SU-DHL-6 (cell line): Measurements from ENCODE around the gene MYO1D.

ENCODE experiments used
- EZH2phosphoT487 ChIP-seq: fragments of 200-600 bp; sonication (generic), shearing (Covaris generic); conservative IDR thresholded peaks from 2 replicates; pipeline ENCODE4 v1.6.1; 2018; ENCODE audit warnings: mild to moderate bottlenecking, antibody characterized with exemption, low read length, moderate library complexity, mixed read lengths
- TF ChIP-seq, protein P1 (sequence below): fragments of 200-600 bp; sonication (generic); IDR thresholded peaks from one replicate; pipeline ENCODE4 v1.5.1; 2017; ENCODE audit warnings: antibody characterized with exemption, mild to moderate bottlenecking, low read length, moderate library complexity; ENCODE audit not compliant: insufficient read depth, poor library complexity, severe bottlenecking

DNA sequence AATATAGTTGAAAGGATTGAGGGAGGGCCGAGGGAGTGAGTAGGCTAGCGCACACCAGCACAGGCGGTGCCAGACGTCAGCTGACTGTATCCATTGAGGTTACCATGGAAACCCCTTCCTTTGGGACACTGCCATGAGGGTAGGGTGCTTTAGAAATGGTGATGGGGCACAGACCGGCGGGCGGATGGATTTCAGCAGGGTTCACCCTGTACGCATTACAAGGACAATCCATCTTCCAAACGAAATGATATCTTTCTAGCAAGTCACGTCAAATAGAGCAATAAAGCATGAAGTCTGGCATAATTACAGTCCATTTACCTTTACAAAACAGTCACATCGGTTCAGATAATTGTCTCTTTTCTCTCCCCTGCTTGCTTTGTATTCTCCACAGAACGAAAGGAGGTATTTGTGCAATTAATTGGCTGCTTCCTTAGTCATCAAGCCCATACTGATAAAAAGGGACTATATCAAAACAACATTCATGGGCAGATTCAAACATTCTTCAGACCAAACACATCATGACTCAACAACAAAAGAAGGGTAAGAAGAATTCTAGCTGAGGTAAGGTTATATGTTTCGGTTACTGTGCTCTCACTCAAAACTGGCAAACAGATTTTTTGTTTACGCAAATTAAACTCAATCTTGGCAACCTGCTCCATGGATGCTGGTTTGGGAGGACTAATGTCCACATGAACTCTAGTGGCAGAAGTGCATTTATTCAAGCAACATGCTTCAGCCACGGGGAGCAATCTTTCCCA, 249.5 kb downstream of the MYO1D start:
- TF ChIP-seq, protein P1, sequence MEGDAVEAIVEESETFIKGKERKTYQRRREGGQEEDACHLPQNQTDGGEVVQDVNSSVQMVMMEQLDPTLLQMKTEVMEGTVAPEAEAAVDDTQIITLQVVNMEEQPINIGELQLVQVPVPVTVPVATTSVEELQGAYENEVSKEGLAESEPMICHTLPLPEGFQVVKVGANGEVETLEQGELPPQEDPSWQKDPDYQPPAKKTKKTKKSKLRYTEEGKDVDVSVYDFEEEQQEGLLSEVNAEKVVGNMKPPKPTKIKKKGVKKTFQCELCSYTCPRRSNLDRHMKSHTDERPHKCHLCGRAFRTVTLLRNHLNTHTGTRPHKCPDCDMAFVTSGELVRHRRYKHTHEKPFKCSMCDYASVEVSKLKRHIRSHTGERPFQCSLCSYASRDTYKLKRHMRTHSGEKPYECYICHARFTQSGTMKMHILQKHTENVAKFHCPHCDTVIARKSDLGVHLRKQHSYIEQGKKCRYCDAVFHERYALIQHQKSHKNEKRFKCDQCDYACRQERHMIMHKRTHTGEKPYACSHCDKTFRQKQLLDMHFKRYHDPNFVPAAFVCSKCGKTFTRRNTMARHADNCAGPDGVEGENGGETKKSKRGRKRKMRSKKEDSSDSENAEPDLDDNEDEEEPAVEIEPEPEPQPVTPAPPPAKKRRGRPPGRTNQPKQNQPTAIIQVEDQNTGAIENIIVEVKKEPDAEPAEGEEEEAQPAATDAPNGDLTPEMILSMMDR: no peak
- TF ChIP-seq EZH2phosphoT487: no peak
